Measurements from ENCODE around the gene SMIM12.

SMIM12 gene

GRCh38 chr1:34831721-34832246, 27.8 kb downstream of the SMIM12 start:
- no peak overlapping the region for H3K27ac ChIP-seq (ENCODE audit: low read depth, low read length, poor library complexity, severe bottlenecking)
- no peak overlapping the region for H3K9ac ChIP-seq (ENCODE audit: low read length)
- no peaks in the 10 kb centered on the region for H3K9me2 ChIP-seq (ENCODE audit: low read depth, low read length)
- H3K27me3 ChIP-seq (ENCODE audit: insufficient read depth, low read length): no peaks in the 10 kb centered on the region
- no peaks in the 10 kb centered on the region for H3K36me3 ChIP-seq (ENCODE audit: insufficient read depth, low read length)
- H3K79me2 ChIP-seq (ENCODE audit: insufficient read depth, low read length): no peaks in the 10 kb centered on the region
- no peaks in the 10 kb centered on the region for H3F3A ChIP-seq (ENCODE audit: insufficient read depth, low read length)
- H2AFZ ChIP-seq (ENCODE audit: low read length): no peak overlapping the region
- H3K9me3 ChIP-seq (ENCODE audit: low read length): no peaks in the 10 kb centered on the region
- no peaks in the 10 kb centered on the region for H4K20me1 ChIP-seq (ENCODE audit: insufficient read depth, low read length)
- H3K4me3 ChIP-seq (ENCODE audit: low read depth, low read length, poor library complexity, severe bottlenecking): no peak overlapping the region
- no peaks in the 10 kb centered on the region for H3K4me1 ChIP-seq (ENCODE audit: insufficient read depth, low read length, severe bottlenecking)
- no peak overlapping the region for H3K4me2 ChIP-seq (ENCODE audit: low read length)
- TF ChIP-seq CTCF (IDR thresholded peaks at IDR 0.05; ENCODE audit: low read length) (no peak), EZH2 (IDR thresholded peaks at IDR 0.05; ENCODE audit: borderline replicate concordance, low read length) (no peak)

DNA sequence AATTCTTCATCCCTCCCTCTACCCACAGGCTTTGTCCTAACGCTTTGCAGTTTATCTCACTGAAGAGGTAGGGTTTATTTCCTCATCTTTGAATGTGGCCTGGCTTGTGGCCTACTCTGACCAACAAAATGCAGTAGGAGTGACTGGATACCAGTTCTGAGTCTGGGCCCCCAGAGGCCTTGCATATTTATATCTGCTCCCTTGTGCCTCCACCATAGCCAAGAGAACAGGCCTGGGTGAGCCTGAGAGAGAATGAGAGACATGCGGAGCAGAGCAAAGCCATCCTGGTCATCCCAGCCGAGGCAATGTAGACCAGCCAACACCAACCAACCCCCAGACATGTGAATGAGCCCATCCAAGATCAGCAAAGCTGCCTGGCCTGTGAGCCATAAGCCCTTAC, 30.3 kb downstream of the SMIM12 start:
- no peak overlapping the region for H3K4me2 ChIP-seq (ENCODE audit: low read length)
- H3K9me2 ChIP-seq (ENCODE audit: low read depth, low read length): no peaks in the 10 kb centered on the region
- H3K4me1 ChIP-seq (ENCODE audit: insufficient read depth, low read length, severe bottlenecking): no peaks in the 10 kb centered on the region

GRCh38 chr1:34828611-34829010, 30.9 kb downstream of the SMIM12 start:
- no peak overlapping the region for H3K27ac ChIP-seq (ENCODE audit: low read depth, low read length, poor library complexity, severe bottlenecking)
- no peaks in the 10 kb centered on the region for H3F3A ChIP-seq (ENCODE audit: insufficient read depth, low read length)
- no peaks in the 10 kb centered on the region for H3K9me2 ChIP-seq (ENCODE audit: low read depth, low read length)
- H3K9ac ChIP-seq (ENCODE audit: low read length): no peak overlapping the region
- no peaks in the 10 kb centered on the region for H3K27me3 ChIP-seq (ENCODE audit: insufficient read depth, low read length)
- no peaks in the 10 kb centered on the region for H3K9me3 ChIP-seq (ENCODE audit: low read length)
- no peak overlapping the region for H3K4me3 ChIP-seq (ENCODE audit: low read depth, low read length, poor library complexity, severe bottlenecking)
- H2AFZ ChIP-seq (ENCODE audit: low read length): no peak overlapping the region
- no peaks in the 10 kb centered on the region for H4K20me1 ChIP-seq (ENCODE audit: insufficient read depth, low read length)
- no peaks in the 10 kb centered on the region for H3K79me2 ChIP-seq (ENCODE audit: insufficient read depth, low read length)
- H3K36me3 ChIP-seq (ENCODE audit: insufficient read depth, low read length): no peaks in the 10 kb centered on the region
- H3K4me1 ChIP-seq (ENCODE audit: insufficient read depth, low read length, severe bottlenecking): no peaks in the 10 kb centered on the region
- no peak overlapping the region for H3K4me2 ChIP-seq (ENCODE audit: low read length)
- TF ChIP-seq EZH2 (IDR thresholded peaks at IDR 0.05; ENCODE audit: borderline replicate concordance, low read length): no peak

More for the DNA sequence above, 30.3 kb downstream of the SMIM12 start:
- H3F3A ChIP-seq (ENCODE audit: insufficient read depth, low read length): no peaks in the 10 kb centered on the region
- no peak overlapping the region for H3K4me3 ChIP-seq (ENCODE audit: low read depth, low read length, poor library complexity, severe bottlenecking)
- no peaks in the 10 kb centered on the region for H4K20me1 ChIP-seq (ENCODE audit: insufficient read depth, low read length)
- no peak overlapping the region for H3K27ac ChIP-seq (ENCODE audit: low read depth, low read length, poor library complexity, severe bottlenecking)
- no peaks in the 10 kb centered on the region for H3K36me3 ChIP-seq (ENCODE audit: insufficient read depth, low read length)
- H2AFZ ChIP-seq (ENCODE audit: low read length): no peak overlapping the region
- no peaks in the 10 kb centered on the region for H3K79me2 ChIP-seq (ENCODE audit: insufficient read depth, low read length)
- H3K9ac ChIP-seq (ENCODE audit: low read length): no peak overlapping the region
- no peak for TF ChIP-seq CTCF (IDR thresholded peaks at IDR 0.05; ENCODE audit: low read length)
- no peak for TF ChIP-seq EZH2 (IDR thresholded peaks at IDR 0.05; ENCODE audit: borderline replicate concordance, low read length)
- no peaks in the 10 kb centered on the region for H3K9me3 ChIP-seq (ENCODE audit: low read length)
- H3K27me3 ChIP-seq (ENCODE audit: insufficient read depth, low read length): no peaks in the 10 kb centered on the region

- no peak overlapping the region for H3K4me2 ChIP-seq (ENCODE audit: low read length)
- no peaks in the 10 kb centered on the region for H3K79me2 ChIP-seq (ENCODE audit: insufficient read depth, low read length)
- H3K27me3 ChIP-seq (ENCODE audit: insufficient read depth, low read length): no peaks in the 10 kb centered on the region
- TF ChIP-seq EZH2 (IDR thresholded peaks at IDR 0.05; ENCODE audit: borderline replicate concordance, low read length) (no peak), CTCF (IDR thresholded peaks at IDR 0.05; ENCODE audit: low read length) (no peak)
- H3K27ac ChIP-seq (ENCODE audit: low read depth, low read length, poor library complexity, severe bottlenecking): no peak overlapping the region
- H3F3A ChIP-seq (ENCODE audit: insufficient read depth, low read length): no peaks in the 10 kb centered on the region
- H4K20me1 ChIP-seq (ENCODE audit: insufficient read depth, low read length): no peaks in the 10 kb centered on the region
- no peaks in the 10 kb centered on the region for H3K9me2 ChIP-seq (ENCODE audit: low read depth, low read length)
- H3K9ac ChIP-seq (ENCODE audit: low read length): no peak overlapping the region
- no peaks in the 10 kb centered on the region for H3K36me3 ChIP-seq (ENCODE audit: insufficient read depth, low read length)
- H3K9me3 ChIP-seq (ENCODE audit: low read length): no peaks in the 10 kb centered on the region
- H2AFZ ChIP-seq (ENCODE audit: low read length): no peak overlapping the region
- no peaks in the 10 kb centered on the region for H3K4me1 ChIP-seq (ENCODE audit: insufficient read depth, low read length, severe bottlenecking)
- no peak overlapping the region for H3K4me3 ChIP-seq (ENCODE audit: low read depth, low read length, poor library complexity, severe bottlenecking)
Measured at GRCh38 chr1:34827341-34827941, 32.1 kb downstream of the SMIM12 start.
